HG03457 (cell line): ENCODE measurements around the gene SPDYE16.
"Not testable (repeated sequence)": the region's sequence is repeated elsewhere in the genome, so short reads cannot be mapped to it uniquely, and the experiment has no call there.

Experiments
- ATAC-seq: cut with Tn5 transposase; IDR thresholded peaks from one replicate; pipeline ENCODE4 v1.9.1; 2021; ENCODE audit warnings: moderate number of reproducible peaks; ENCODE audit not compliant: unreplicated experiment

The SPDYE16 gene

DNA sequence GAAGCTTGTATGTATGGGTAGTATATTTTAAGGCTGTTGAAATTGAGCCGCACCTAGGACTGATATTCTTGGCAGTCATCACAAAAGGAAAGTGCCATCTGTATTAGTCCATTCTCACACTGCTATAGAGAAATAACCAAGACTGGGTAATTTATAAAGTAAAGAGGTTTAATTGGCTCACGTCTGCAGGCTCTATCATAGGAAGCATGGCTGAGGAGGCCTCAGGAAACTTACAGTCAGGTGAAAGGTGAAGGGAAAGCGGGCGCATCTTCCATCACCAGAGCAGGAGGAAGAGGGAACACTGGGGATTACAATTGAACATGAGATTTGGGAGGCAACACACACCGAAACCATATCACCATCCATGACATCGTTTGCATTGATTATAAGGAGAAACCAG lies 8.9 kb upstream of the SPDYE16 start:
- not testable (repeated sequence) for ATAC-seq

DNA sequence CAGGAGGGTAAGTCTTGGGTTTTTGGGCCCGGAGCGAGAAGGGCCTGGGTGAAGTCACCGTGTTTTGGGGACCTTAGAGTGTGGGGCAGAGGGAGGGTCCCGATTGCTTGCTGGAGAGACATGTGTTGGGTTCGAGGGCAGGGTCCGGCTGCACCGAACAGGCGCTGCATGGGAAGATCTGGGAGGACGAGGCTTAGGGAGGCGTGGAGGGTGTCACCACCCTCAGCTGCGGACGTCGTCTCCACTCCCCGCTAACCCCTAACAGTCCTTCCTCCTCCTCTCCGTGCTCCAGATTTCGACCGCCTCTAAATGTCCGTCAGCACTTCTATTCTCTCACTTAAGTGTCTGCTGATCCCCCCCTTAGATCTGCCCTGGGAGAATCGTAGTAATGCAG lies 6.8 kb upstream of the SPDYE16 start:
- not testable (repeated sequence) for ATAC-seq

DNA sequence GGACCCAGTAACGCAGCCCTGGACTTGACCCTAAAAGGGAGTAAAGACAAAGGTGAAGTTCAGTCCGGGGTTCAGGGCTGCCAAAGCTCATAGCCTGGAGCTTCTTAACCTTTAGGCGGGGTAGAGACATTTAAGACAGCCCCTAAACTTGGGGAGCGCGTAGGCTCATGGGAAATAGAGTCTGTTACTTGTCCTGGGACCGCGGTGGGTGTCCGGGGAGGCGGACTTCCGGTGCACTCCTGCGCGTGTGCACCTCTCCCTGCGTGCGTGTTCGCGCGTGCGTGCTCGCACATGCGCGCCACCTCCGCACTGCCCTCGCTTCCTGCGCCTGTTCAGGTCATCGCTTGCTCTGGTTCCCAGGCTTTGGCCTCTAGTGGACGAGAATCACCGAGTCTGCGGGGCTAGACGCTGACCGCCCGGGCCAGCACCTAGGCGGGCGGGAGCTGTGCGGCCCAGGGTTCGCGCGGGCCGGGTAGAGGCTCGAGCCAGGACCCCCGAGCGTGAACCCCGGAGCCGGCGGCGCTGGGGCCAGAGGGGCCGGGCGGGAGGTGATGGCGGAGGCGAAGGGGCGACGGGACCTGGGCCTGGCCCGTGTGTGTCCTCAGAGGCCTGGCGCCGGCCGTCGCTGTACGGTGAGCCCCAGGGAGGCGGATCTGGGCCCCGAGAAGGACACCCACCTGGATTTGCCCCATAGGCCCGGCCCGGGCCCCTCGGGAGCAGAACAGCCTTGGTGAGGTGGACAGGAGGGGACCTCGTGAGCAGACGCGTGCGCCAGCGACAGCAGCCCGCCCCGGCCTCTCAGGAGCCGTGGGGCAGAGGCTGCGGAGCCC lies 6.1 kb upstream of the SPDYE16 start:
- ATAC-seq: peak; percentile 99

DNA sequence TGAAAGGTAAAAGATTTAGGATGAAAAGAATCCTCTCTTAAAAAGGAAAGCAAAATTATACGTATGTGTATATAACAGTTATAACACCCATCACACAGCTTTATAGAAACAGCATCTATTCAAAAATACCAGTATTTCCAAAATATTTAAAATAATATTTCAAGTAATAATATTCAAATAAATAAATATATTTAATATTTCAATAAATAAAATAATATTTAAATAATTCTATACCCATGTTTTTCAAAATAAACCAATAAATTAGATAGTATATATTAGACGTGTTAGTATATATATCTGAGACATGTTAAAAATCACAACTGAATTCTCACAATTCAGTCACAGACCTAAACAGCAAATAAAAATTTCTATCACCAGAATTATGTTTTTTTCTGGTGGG lies 11.5 kb downstream of the SPDYE16 start:
- not testable (repeated sequence) for ATAC-seq

DNA sequence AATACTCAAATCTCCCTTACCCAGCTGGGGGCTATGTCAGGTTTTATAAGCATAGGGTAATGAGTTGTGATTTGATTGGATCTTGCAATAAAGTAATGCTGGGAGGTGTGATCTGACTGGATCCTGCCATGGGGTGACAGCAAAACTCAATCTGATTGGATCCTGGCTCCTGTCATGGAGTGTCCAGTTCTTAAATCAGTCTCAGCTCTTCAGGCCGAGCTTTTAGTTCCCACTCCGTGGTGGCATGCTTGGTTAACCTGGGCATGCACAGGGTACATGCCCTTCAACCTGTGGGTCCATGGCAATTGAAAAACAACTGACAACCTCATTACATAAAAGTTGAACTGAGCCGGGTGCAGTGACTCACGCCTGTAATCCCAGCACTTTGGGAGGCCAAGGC lies 16.9 kb downstream of the SPDYE16 start:
- ATAC-seq: not testable (repeated sequence)

DNA sequence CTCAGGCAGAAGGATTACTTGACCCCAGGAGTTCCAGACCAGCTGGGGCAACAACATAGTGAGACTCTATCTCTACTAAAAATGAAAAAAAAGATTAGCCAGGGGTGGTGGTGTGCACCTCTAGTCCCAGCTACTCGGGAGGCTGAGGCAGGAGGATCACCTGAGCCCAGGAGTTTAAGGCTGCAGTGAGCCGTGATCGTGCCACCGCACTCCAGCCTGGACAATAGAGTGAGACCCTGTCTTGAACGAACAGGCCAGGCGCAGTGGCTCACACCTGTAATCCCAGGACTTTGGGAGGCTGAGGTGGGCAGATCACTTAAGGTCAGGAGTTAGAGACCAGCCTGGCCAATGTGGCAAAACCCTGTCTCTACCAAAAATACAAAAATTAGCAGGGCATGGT lies 26.2 kb downstream of the SPDYE16 start:
- ATAC-seq: not testable (repeated sequence)

DNA sequence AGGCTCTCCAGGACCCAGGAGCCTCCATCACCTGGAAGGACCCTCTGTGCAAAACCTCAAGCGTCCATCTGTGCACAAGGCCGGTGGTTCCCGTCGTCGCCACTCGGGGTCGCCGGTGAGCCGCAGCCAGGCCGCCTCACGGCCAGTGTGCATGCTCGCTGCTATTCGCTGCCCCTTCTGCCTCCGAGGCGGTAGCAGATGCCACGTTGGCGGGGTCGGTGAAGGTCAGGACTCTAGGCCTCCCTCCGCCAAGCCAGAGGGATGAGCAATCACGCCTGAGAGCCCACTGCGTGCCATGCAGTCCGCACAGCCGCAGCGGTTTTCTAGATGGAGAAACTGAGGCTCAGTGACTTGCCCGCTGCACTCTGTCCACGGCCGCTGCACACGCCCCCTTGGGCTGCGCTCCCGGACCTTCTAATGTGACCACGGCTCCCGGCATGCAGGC lies 27.1 kb downstream of the SPDYE16 start:
- ATAC-seq: no peak

DNA sequence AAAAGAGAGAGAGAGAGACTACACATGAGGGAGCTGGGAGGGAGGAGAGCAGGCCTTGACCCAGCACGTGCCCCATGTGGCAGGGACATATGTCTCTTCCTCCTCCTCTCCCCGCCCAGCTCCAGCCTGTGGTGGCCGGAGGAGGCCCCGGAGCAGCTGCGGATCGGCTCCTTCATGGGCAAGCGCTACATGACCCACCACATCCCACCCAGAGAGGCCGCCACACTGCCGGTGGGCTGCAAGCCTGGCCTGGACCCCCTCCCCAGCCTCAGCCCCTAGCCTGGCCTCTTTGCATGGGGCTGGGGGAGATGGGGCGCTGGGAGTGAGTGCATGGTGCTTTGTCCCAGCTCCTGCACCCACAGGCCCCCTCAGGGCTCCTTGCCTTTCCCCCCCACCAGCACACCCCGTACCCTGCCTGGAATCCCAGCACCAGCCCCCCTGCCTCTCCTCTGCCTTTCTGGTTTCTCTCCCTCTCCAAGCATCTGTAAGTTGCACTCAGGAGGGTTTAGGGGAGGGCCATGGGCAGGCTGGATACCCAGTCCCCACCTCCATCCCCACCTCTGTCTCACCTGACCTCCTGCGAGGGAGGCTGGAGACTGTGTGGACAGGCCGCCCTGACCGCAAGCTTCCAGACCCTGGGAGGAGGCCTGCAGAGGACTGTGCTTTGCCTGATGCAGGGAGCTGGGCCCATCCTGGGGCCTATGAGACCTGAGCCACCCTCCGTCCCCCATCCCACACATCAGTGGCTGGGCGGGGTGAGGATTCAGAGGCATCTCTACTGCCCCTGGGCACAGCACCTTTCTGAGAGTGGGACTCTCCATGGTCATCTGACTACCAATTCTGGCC lies 27.9 kb downstream of the SPDYE16 start:
- no peak for ATAC-seq

DNA sequence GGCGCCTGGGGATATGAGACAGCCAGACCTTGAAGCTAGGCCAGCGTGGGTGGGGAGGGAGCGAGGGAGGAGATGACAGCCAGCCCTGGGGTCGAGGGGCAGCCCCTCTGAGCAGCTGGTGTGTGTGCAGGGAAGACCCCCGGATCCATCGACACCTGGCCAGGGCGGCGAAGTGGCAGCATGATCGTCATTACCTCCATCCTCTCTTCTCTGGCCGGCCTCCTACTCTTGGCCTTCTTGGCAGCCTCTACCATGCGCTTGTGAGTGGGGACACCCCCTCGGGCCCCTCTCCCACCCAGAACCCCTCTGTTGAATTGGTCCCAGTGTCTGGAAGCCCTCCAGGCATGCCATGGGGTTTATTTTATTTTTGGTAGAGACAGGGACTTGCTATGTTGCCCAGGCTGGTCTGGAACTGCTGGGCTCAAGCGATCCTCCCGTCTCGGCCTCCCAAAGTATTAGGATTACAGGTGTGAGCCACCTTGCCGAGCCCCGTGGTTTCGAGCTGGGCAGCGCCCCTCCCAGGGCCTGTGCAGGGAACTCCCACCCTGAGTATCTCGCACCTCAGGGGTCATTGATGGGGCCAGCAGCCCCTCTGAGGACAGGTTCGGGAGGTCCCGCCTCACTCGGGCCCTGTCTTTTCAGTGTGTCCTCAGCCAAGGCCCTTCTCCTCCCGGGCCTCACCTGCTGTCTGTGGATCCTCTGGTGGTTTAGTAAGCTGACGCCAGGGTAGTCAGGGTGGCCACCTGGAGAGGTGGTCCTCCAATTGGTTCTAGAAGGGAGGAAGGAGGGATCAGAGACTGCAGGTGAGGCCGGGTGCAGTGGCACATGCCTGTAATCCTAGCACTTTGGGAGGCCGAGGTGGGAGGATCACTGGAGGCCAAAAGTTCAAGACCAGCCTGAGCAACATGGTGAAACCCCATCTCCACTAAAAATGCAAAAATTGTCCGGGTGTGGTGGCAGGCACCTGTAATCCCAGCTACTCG lies 29.0 kb downstream of the SPDYE16 start:
- no peak for ATAC-seq

DNA sequence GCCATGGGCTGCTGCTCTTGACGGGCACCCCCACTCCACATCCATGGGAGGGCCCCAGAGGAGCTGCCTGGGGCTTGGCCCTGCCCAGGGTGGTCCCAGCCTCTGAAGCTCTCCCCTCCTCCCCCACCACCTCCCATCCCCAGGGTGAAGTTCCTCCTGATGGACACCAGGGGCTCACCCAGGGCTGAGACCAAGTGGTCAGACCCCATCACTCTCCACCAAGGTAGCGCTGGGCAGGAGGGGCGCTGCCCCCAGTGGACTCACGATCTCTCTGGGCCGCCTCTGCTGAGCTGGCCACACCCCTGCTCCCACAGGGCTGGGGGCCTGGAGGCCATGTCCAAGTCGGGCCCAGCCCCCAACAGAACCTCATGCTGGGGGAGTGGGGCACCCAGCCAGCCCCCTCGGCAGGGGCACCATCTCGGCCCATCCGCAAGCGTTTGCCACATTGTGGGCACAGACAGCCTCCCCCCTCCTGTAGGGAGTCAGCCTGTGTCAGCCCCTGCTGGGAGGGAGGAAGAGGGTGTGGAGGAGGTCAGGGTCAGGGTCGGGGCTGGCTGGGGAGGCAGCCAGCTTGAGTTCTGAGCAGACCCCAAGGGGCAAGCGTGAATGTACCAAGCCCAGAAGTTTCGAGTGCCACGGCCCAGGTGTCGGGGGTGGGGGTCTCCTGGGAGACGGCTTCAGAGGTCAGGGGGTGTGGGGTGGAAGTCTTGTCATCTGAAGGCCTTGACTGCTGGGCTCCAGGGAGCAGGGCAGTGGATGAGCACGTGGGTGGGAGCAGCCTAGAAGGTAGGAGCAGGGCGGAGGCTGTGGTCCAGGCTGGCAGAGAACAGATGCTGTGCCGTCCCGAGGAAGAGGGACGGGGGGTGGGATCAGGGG lies 29.9 kb downstream of the SPDYE16 start:
- no peak for ATAC-seq

DNA sequence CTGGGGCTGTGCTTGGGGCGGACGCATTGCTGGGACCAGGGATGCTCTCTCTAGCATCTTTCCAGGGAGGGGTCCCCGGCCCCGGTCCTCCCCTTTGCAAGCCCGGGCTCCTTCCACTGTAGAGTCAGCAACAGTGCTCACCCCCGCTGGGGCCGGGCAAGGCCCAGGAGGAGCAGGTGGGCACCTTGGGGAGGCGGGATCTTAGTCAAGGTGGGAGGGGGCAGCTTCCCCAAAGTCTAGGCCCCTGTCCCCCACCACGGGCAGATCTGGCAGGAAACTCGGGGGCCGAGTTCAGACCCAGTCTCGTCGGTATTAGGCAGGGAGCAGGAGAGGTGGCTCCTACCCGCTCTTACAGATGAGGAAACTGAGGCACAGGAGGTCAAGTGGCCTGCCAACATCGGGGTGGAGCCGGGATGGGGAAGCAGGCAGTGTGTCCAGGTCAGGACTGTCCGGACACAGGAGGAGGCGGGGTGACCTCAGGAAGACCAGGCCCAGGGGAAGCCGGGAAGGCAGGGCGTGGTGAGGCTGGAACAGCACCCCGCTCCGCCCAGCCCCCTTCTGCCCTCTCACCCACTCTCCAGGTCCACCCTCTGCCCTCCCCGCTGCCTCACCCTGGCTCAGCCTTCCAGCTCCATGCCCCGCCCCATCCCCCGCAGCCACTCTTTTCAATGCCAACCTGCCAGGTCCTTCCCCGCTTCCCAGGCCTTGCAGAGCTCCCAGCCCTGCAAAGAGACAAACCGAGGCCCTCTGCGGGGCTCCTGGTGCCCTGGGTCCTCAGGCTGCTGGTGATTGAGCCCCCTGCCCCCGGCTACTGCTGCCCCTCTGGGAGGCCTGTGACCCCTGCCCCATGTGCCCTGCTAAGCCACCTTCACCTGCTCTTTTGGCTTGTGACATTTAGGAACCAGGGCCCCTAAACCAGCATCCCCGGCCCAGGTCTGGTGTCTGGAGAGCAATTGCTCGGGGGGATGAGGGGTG lies 30.9 kb downstream of the SPDYE16 start:
- not testable (repeated sequence) for ATAC-seq

DNA sequence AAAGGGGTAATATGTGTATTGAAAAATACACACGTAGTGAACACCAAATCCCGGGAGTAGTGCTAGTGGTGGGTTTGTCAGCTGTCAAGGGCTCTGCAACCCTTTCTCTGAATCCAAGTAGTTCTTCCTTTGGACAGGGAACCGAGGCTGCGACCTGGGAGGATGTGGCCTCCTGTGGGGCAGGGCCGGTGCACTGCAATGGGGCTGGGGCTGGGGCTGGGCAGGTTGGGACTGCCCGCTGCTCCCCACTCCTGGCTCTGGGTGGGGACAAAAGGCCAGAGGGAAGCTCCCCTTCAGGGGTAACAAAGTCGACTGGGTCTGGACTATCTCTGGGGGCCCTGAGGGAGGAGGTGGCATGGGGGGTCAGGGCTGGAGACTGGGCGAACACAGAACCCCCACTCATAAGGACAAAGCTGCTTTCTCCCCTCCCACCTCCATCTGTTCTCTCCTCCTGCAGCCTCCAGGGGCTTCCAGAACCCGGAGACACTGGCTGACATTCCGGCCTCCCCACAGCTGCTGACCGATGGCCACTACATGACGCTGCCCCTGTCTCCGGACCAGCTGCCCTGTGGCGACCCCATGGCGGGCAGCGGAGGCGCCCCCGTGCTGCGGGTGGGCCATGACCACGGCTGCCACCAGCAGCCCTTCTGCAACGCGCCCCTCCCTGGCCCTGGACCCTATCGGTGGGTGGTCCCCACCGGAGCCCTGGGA lies 31.7 kb downstream of the SPDYE16 start:
- ATAC-seq: not testable (repeated sequence)

DNA sequence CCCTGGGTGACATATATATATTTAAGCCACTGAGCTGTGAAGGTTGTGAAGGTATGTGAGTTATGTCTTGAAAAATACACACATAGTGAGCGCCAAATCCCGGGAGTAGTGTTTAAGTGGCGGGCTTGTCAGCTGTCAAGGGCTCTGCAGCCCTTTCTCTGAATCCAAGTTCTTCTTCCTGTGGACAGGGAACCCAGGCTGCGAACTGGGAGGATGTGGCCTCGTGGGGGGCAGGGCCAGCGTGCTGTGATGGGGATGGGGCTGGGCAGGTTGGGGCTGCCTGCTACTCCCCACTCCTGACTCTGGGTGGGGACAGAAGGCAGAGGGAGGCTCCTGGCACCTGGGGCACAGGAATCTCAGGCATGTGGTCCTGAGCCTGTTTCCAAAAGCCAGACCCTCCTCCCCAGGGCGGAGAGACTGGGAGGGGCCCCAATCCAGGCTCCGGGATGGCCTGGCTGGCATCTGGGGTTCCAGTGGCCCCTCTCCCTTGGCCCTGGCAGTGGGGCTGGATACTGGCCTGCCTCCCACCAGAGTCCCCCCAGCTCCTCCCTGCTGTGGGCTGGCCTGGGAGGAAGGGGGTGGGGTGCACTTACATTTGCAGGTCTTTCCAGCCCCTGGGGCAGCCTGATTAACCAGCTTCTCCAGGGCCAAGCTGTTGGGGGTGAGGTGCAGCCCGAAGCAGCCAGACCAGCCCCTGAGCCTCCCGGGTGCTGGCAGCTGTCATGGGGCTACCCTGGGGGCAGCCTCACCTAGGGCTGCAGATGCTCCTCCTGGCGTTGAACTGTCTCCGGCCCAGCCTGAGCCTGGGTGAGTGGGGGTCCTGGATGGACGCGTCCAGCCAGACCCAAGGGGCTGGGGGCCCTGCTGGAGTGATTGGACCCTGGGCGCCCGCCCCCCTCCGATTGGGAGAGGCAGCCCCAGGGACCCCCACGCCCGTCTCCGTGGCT lies 32.9 kb downstream of the SPDYE16 start, which contains the start of gene UPK3B:
Gene UPK3B, plus strand, starts transcription at position 622 of the 947 bp plus-strand sequence. Its CDS starts 101 bp downstream, at position 723.
- ATAC-seq: no peak

DNA sequence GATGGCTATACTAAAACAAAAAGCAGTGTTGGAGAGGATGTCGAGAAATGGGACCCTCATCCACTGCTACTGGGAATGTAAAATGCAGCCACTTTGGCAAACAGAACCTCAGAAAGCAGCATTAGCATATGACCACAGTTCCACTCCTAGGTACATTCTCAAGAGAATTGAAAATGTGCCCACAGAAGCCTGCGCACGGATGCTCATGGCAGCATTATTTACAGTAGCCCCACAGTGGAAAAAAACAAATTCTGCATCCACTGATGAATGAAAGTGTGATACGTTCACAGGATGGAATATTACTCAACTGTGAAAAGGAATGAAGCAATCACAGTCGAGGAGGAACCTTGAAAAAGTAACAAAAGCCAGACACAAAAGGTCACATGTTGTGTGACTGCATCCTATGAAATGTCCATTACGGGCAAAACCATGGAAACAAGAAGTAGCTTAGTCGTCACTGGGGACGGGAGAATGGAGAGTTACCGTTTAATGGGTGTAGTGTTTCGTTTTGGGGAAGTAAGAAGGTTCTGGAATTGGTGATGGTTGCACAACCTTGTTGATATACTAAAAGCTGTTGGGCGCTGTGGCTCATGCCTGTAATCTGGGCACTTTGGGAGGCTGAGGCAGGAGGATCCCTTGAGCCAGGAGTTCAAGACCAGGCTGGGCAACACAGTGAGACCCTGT lies 35.2 kb downstream of the SPDYE16 start:
- no peak for ATAC-seq

DNA sequence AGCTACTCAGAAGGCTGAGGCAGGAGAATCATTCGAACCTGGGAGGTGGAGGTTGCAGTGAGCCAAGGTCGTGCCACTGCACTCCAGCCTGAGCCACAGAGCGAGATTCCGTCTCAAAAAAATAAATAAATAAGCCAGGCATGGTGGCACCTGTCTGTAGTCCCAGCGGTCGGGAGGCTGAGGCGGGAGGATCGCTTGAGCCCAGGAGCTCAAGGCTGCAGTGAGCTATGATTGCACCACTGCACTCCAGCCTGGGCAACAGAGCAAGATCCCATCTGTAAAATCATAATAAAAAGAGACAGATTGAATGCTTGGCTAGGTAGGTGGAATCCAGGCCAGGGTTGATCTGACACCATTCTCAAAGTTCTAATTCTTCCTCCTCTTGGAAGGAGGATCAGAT lies 36.5 kb downstream of the SPDYE16 start:
- ATAC-seq: not testable (repeated sequence)

DNA sequence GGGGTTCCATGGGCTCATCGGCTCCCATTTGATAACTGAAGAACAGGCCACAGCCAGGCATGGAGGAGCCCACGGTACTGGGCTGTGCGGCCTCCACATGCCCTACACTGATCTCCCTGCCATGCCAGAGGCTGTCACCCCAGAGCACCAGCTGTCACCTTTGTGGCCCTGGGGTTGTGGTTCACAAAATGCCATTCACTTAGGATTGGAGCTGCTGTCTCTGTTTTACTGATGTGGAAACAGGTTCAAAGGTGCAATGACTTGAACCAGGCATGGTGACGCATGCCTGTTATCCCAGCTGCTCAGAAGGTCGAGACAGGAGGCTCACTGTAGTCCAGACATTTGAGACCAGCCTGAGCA lies 37.0 kb downstream of the SPDYE16 start:
- ATAC-seq: no peak
